Placental pericyte (primary cell): Measurements from ENCODE around the gene MTRR. TPM values are rescaled to one million over a fixed set of nuclear protein-coding genes. Genes with fewer than 3 reads are reported as not detected.

Experiments
- total RNA-seq: library from RNA; depleted of rRNA; stranded (reverse); fragments of >200 nt; gene quantifications from 2 replicates; pipeline ENCODE4 v1.2.3, GENCODE V29; 2012

MTRR gene
- total RNA-seq = 43.8 and 49.2 TPM in 2 replicates

GRCh38 chr5:7868773-7869473, at the start of gene MTRR, which contains the start of gene FASTKD3:
TSS of gene MTRR (plus strand) at chr5:7869148. CDS start at chr5:7870795, 1,647 bp downstream.
TSS of gene FASTKD3 (minus strand) at chr5:7869031. CDS start at chr5:7868083, 948 bp downstream.

GRCh38 chr5:7850395-7851239, 18.3 kb upstream of the MTRR start, which contains the start of gene CFAP90:
TSS of gene CFAP90 (minus strand) at chr5:7851133. CDS start at chr5:7851021, 112 bp downstream.

Other genes starting within 250 kb of the MTRR start
- gene CFAP90, start 18.0 kb upstream of the MTRR start, total RNA-seq = 0.22 TPM in 1 of 2 replicates, not detected in the other
- gene FASTKD3, start 117 bp upstream of the MTRR start, total RNA-seq = 6.1 and 15.0 TPM in 2 replicates